H1 (cell line): ENCODE measurements around the gene U2SURP. TPM values are rescaled to one million over a fixed set of nuclear protein-coding genes. Genes with fewer than 3 reads are reported as not detected.

Experiments used
- NANOG ChIP-seq: IDR thresholded peaks from 2 replicates; pipeline ENCODE4 v1.6.1; 2011; ENCODE audit warnings: low read length, low read depth, mild to moderate bottlenecking, inconsistent platforms; ENCODE audit not compliant: insufficient read depth, poor library complexity, severe bottlenecking
- SIRT6 ChIP-seq: IDR thresholded peaks from one replicate; pipeline ENCODE4 v1.7.1; 2012; ENCODE audit warnings: low read length, inconsistent platforms
- SP2 ChIP-seq: IDR thresholded peaks from 2 replicates; pipeline ENCODE4 v1.6.1; 2012; ENCODE audit warnings: mild to moderate bottlenecking, low read length, inconsistent platforms
- YY1 ChIP-seq: IDR thresholded peaks from 2 replicates; pipeline ENCODE4 v1.6.1; 2011; ENCODE audit warnings: low read depth, mild to moderate bottlenecking, low read length
- polyA plus RNA-seq, 7 experiments: library from polyadenylated mRNA; depleted of rRNA in 3 of 7; stranded (reverse) in 5 of 7; unstranded in 2 of 7; fragments of >200 nt in 5 of 7; fragments of 200-250 nt in 2 of 7; gene quantifications; 1 replicate in 5 of 7; 2 replicates in 1 of 7; 4 replicates in 1 of 7; pipeline versions ENCODE4 v1.2.1 to v1.2.3, GENCODE V29; 2011 to 2013; ENCODE audit warnings: missing spikeins in 2 of 7, mixed read lengths in 2 of 7
- total RNA-seq: library from RNA; stranded (reverse); fragmentation: NEBNext Ultra II Directional; extraction: Animal tissue kit (Norgen Biotek cat#: 25700); gene quantifications from 2 replicates; pipeline ENCODE4 v1.2.1, GENCODE V29; 2021
- TF ChIP-seq, protein P1 (sequence below): IDR thresholded peaks from 2 replicates; pipeline ENCODE4 v1.6.1; 2011; ENCODE audit warnings: low read depth, mild to moderate bottlenecking, low read length; ENCODE audit not compliant: insufficient read depth

The U2SURP gene
- total and polyA plus RNA-seq, 2 of the 8 experiments (the other 6 are each of a cell fraction or from before 2014, with no cell fraction given) = 22.2 to 167 TPM

GRCh38 chr3:142960322-142960850, 41.0 kb upstream of the U2SURP start (continued):
- TF ChIP-seq SP2 = no peak
- no peak for TF ChIP-seq YY1
- TF ChIP-seq NANOG = no peak
- TF ChIP-seq, protein P1, sequence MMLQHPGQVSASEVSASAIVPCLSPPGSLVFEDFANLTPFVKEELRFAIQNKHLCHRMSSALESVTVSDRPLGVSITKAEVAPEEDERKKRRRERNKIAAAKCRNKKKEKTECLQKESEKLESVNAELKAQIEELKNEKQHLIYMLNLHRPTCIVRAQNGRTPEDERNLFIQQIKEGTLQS = no peak
- TF ChIP-seq SIRT6 = no peak
